ENCODE measurements around the gene ANGPTL1. TPM values are rescaled to one million over a fixed set of nuclear protein-coding genes. Genes with fewer than 3 reads are reported as not detected.

Gene ANGPTL1
- total and polyA plus RNA-seq, 2 of the 13 experiments (the other 11 are each of a cell fraction or from before 2014, with no cell fraction given) = 2.9 to 9.3 TPM

DNA sequence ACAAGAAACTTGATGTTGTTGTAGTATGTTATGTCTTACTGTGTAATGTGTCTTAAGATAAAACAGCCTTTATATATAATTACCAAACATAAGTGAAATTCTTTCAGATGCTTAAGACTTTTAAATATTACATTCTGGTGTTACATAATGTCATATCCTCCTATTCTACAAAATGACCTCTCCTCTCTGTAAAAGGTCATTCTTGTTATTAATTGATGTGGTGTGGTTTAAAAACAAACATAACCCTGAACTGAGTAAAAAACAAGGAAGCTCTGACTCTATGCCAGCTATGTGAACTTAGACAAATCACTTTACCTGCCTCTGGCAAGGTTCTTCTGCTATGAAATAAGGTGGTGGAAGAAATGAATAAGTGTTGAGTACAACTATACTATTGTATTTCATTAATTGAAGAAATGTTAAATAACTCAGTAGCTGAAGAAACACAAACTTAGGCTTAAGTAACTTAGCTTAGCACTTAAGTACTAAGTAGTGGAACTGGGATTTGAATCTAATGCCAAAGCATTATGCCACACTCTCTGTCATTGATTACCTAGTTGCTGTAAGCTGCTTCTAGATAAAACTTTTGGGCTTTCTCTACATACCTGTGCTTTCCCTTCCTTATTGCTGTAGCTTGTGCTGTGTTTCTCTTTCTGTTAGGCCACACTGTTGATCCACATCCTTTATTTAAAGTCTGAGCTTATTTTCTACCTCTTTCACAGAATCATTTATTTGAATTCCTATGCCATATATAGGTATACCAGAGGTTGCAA lies 859 bp upstream of the ANGPTL1 start (continued):
- TF ChIP-seq ZNF780A (CRISPR knock-in tag; IDR thresholded peaks at IDR 0.05) (no peak), NR2F2 (IDR thresholded peaks at IDR 0.05; ENCODE audit: borderline replicate concordance, low read depth) (peak; percentile 65; the same call in 1 of the 2 replicates), YEATS4 (CRISPR knock-in tag; IDR thresholded peaks at IDR 0.05; ENCODE audit: borderline replicate concordance) (no peak), MED1 (CRISPR knock-in tag; IDR thresholded peaks at IDR 0.05) (peak; percentile 36; the same call in 1 of the 2 replicates), HBP1 (CRISPR knock-in tag; IDR thresholded peaks at IDR 0.05; ENCODE audit: low read depth) (no peak), ATF1 (CRISPR knock-in tag; IDR thresholded peaks at IDR 0.05) (no peak), RFXAP (CRISPR knock-in tag; IDR thresholded peaks at IDR 0.05; ENCODE audit: borderline replicate concordance) (no peak), ZNF552 (CRISPR knock-in tag; IDR thresholded peaks at IDR 0.05; ENCODE audit: borderline replicate concordance) (no peak), ARID2 (CRISPR knock-in tag; IDR thresholded peaks at IDR 0.05; ENCODE audit: borderline replicate concordance) (no peak), GATAD1 (CRISPR knock-in tag; IDR thresholded peaks at IDR 0.05) (no peak), RFX3 (CRISPR knock-in tag; IDR thresholded peaks at IDR 0.05) (no peak), EP300 (IDR thresholded peaks at IDR 0.05; ENCODE audit: low read depth in 2 of 2, low read length in 2 of 2) (peak in 1 of 2 experiments; percentile 41; a peak in 1 of 4 replicates), EP300 (CRISPR knock-in tag; IDR thresholded peaks at IDR 0.05; ENCODE audit: borderline replicate concordance) (no peak), CREB1 (IDR thresholded peaks at IDR 0.05) (no peak), CREB1 (CRISPR knock-in tag; IDR thresholded peaks at IDR 0.05) (no peak), HNF4A (CRISPR knock-in tag; IDR thresholded peaks at IDR 0.05) (0 out of 2 replicates have a peak, but pooled peaks have one; percentile 26), ZNF24 (IDR thresholded peaks at IDR 0.05) (no peak), ZGPAT (CRISPR knock-in tag; IDR thresholded peaks at IDR 0.05) (peak; percentile 38; the same call in 1 of the 2 replicates), SMARCC2 (IDR thresholded peaks at IDR 0.05) (no peak), KLF12 (CRISPR knock-in tag; IDR thresholded peaks at IDR 0.05; ENCODE audit: borderline replicate concordance) (no peak), MAFG (CRISPR knock-in tag; IDR thresholded peaks at IDR 0.05) (no peak), ARNT2 (CRISPR knock-in tag; IDR thresholded peaks at IDR 0.05; ENCODE audit: low read depth) (no peak), ZFP90 (CRISPR knock-in tag; IDR thresholded peaks at IDR 0.05; ENCODE audit: borderline replicate concordance) (no peak), NCOA1 (CRISPR knock-in tag; IDR thresholded peaks at IDR 0.05) (no peak), NR2F1 (CRISPR knock-in tag; IDR thresholded peaks at IDR 0.05) (peak in 1 of 2 experiments; percentile 55; a peak in 2 of 4 replicates)
- TF ChIP-seq, protein P1, sequence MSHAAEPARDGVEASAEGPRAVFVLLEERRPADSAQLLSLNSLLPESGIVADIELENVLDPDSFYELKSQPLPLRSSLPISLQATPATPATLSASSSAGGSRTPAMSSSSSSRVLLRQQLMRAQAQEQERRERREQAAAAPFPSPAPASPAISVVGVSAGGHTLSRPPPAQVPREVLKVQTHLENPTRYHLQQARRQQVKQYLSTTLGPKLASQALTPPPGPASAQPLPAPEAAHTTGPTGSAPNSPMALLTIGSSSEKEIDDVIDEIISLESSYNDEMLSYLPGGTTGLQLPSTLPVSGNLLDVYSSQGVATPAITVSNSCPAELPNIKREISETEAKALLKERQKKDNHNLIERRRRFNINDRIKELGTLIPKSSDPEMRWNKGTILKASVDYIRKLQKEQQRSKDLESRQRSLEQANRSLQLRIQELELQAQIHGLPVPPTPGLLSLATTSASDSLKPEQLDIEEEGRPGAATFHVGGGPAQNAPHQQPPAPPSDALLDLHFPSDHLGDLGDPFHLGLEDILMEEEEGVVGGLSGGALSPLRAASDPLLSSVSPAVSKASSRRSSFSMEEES (CRISPR knock-in tag; IDR thresholded peaks at IDR 0.05) = no peak
- TF ChIP-seq, protein P2, sequence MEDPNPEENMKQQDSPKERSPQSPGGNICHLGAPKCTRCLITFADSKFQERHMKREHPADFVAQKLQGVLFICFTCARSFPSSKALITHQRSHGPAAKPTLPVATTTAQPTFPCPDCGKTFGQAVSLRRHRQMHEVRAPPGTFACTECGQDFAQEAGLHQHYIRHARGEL (CRISPR knock-in tag; IDR thresholded peaks at IDR 0.05) = no peak
